ENCODE results near the gene SKA2.
"Not testable (repeated sequence)": the region's sequence is repeated elsewhere in the genome, so short reads cannot be mapped to it uniquely, and the experiment has no call there.

Gene SKA2

GRCh38 chr17:59151006-59151405, 4.0 kb downstream of the SKA2 start:
- DNase-seq, result no peak

GRCh38 chr17:59149841-59150511, 5.0 kb downstream of the SKA2 start:
- no peak for DNase-seq

DNA sequence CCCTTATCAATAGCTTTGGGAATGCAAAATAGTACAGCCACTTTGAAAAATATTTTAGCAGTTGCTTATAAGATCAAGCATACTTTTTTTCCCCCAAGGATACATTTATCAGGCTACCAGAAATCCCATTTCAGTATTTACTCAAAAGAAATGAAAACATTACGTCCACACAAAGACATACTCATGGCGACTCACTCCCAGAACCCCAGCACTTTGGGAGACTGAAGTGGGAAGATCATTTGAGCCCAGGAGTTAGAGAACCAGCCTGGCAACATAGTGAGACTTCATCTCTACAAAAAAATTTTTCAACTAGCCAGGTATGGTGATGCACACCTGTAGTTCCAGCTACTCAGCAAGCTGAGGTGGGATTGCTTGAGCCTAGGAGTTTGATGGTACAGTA, 5.9 kb downstream of the SKA2 start:
- no peak for DNase-seq

- no peak for DNase-seq
Measured at GRCh38 chr17:59145571-59146096, 9.4 kb downstream of the SKA2 start.

- DNase-seq, result no peak
Measured at GRCh38 chr17:59141860-59142259, 13.1 kb downstream of the SKA2 start.

DNA sequence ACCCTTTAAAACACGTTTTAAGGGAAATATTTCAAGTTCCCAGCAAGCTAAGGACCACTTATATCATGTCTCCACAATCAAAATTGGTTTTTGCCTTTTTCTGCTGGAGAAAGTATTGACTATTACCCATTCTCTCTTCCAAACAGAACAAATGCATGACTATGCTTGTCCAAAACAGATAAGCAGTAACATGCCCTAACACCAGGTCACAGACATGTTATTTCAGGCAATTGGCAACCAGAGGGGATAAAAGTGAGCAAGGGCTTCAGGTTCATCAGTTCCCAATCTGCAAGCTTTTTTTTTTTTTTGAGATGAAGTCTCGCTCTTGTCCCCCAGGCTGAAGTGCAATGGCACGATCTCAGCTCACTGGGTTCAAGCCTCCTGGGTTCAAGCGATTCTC, 15.0 kb downstream of the SKA2 start:
- no peak for DNase-seq

- not testable (repeated sequence) for DNase-seq
Measured at GRCh38 chr17:59138339-59138738, 16.6 kb downstream of the SKA2 start.

- no peak for DNase-seq
Measured at GRCh38 chr17:59131131-59131530, 23.9 kb downstream of the SKA2 start.

GRCh38 chr17:59129814-59130213, 25.2 kb downstream of the SKA2 start:
- DNase-seq, result no peak

- DNase-seq, result no peak
Measured at GRCh38 chr17:59126809-59127417, 28.1 kb downstream of the SKA2 start.

DNA sequence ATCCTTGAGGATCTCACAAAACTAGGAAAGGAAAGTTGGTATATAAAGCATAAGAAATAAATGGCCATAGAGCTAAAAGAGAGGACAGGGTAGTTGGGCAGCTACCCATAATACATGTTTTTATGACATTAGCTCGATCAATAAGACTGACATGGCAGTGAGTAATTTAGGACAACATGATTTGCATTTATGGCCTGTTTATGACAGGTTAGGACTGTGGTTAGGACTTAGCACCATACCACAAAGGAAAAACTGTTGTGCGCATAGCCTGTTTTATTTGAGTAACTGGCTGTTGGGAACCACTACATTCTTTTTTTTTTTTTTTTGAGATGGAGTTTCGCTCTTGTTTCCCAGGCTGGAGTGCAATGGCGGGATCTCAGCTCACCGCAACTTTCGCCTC, 30.3 kb downstream of the SKA2 start:
- no peak for DNase-seq

GRCh38 chr17:59121901-59122480, 33.0 kb downstream of the SKA2 start:
- DNase-seq, result no peak

GRCh38 chr17:59115474-59115873, 39.5 kb downstream of the SKA2 start:
- DNase-seq, result no peak

DNA sequence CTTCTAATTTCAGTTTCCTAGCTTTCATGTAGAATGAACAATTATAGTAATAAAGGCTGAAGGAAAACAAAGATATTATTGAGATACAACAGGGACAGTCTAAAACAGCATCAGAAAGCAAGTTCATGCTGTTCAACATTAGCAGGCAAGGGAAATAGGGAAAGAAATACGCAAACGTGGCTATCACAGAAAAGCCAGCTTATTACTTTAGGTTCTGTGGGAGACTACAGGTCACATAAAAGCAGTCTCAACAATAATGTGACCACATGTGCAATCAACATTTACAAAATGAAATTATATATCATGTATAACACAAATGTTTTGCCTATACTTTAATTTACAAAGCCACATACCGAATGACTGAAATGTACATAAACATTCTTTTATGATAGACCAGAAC, 43.4 kb downstream of the SKA2 start:
- no peak for DNase-seq

DNA sequence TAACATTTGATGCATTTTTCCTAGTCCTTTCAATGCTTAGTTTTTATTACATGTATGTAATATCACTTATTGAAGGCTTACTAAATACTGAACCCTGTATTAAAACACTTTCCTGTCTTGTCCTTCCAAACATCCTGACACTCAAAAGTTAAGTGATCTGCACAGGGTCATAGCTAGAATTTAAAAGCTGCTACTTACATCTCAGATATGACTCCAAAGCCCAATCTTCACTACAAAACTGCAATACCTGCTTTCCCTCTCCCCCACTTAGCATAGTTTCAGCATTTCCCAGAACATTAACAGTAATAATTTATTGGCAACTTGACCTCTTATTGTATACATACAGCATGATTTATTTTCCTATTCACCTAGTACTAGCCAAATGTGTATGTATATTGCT, 44.0 kb downstream of the SKA2 start:
- no peak for DNase-seq

DNA sequence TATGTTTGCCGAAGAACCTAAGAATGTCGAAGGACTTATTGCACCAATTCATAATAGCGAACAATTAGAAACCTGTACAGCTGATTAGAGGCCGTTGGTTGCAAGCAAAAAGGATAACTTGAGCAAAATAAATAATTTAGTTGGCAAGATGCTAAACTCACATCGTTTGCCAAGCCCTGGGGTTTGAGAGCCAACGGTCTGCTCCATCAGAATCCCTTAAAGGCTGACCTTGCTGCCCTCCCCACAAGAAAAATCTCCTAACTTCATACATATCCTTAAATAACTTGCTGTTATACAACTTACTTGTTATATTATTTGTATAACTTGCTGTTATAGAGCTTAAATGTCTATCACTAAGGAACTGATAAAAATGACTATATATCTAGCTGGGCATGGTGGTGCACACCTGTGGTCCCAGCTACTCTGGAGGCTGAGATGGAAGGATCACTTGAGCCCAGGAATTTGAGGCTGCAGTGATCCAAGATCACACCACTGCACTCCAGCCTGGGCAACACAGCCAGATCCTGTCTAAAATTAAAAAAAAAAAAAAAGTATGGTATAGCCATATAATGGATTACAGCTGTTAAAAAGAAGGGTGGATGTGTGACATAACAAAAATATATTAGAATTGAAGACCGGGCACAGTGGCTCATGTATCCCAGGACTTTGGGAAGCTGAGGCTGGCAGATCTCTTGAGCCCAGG, 46.4 kb downstream of the SKA2 start:
- DNase-seq, result no peak

GRCh38 chr17:59107306-59107670, 47.7 kb downstream of the SKA2 start:
- DNase-seq, result no peak

GRCh38 chr17:59106463-59107305, 48.3 kb downstream of the SKA2 start, which contains the start of gene TRIM37:
TSS of gene TRIM37 (minus strand) at chr17:59106880. CDS start at chr17:59106461, 419 bp downstream.
- DNase-seq, result peak; percentile 89

GRCh38 chr17:59105852-59106462, 49.0 kb downstream of the SKA2 start:
- DNase-seq, result peak; percentile 29

DNA sequence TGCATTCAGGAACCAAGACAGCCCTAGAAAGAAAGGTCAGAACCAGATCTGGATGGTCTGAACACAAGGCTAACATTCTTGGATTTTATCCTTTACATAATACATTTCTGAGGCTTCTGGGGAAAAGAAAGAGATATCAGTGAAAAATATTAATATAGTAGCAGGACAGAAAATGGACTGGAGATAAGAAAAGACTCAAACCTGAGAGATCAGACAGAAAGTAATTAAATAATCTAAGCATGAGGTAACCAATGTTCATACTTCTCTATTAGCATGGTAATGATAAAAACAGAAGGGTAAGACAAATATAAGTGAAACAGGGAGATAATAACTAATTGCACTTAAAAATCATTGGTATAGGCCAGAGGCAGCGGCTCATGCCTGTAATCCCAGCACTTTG, 53.8 kb downstream of the SKA2 start:
- no peak for DNase-seq

DNA sequence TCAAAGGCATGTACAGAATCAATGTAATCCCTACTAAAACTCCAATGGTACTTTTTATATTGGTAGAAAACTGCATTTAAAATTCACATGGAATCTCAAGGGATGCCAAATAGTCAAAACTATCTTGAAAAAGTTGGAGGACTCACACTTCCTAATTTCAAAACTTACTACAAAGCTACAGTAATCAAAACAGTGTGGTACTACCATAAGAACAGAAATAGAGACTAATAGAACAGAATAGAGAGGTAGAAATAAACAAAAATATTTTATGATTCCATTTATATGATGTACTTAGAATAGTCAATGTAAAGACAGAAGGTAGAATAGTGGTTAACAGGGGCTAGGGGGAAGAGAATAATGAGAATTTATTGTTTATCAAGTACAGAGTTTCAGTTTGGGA, 57.1 kb downstream of the SKA2 start:
- DNase-seq, result no peak

GRCh38 chr17:59094861-59095530, 60.0 kb downstream of the SKA2 start:
- no peak for DNase-seq

Data from DMS79 (cell line).